Lung (tissue), 12 donors: ENCODE measurements around the gene MYRIP. TPM values are rescaled to one million over a fixed set of nuclear protein-coding genes. Genes with fewer than 3 reads are reported as not detected.
A peak's percentile ranks its signal among the peaks of the same experiment; 100 is the strongest.
"Not testable (repeated sequence)": the region's sequence is repeated elsewhere in the genome, so short reads cannot be mapped to it uniquely, and the experiment has no call there.

Experiments used
- ATAC-seq: fragments of 200-7000 bp; cut with Tn5 transposase; one replicate; pipeline ENCODE4 v1.9.1; 2020; ENCODE audit warnings: moderate number of reproducible peaks; ENCODE audit not compliant: insufficient read depth, low FRiP score
- DNase-seq, 3 donors: peaks; one replicate each; pipeline ENCODE4 v3.0.0-alpha.2; 2013 to 2017
- H3K27ac ChIP-seq, 2 donors: one replicate each; pipeline ENCODE4 v1.5.1; 2013; ENCODE audit warnings: mild to moderate bottlenecking in 2 of 2, moderate library complexity in 2 of 2, control low read depth in 1 of 2, inconsistent platforms in 1 of 2, low read depth in 1 of 2, low read length in 1 of 2
- H3K27me3 ChIP-seq, 3 donors: one replicate each; pipeline ENCODE4 v1.5.1; 2013; ENCODE audit warnings: low read length in 2 of 3; ENCODE audit not compliant: control insufficient read depth in 3 of 3, insufficient read depth in 3 of 3
- H3K36me3 ChIP-seq, 4 donors: one replicate each; pipeline ENCODE4 v1.5.1; 2013; ENCODE audit warnings: low read length in 4 of 4, mild to moderate bottlenecking in 1 of 4, moderate library complexity in 1 of 4; ENCODE audit not compliant: control insufficient read depth in 4 of 4, insufficient read depth in 4 of 4
- H3K4me1 ChIP-seq, 5 donors: one replicate each; pipeline ENCODE4 v1.5.1; 2013; ENCODE audit warnings: low read length in 5 of 5, mild to moderate bottlenecking in 2 of 5, moderate library complexity in 1 of 5; ENCODE audit not compliant: control insufficient read depth in 5 of 5, insufficient read depth in 5 of 5
- H3K4me3 ChIP-seq: one replicate; pipeline ENCODE4 v1.5.1; 2013; ENCODE audit warnings: mild to moderate bottlenecking, control low read depth, moderate library complexity
- H3K9ac ChIP-seq, 2 donors: one replicate each; pipeline ENCODE4 v1.5.1; 2013; ENCODE audit warnings: low read length in 2 of 2, control low read depth in 1 of 2; ENCODE audit not compliant: insufficient read depth in 1 of 2
- H3K9me3 ChIP-seq, 4 donors: one replicate each; pipeline ENCODE4 v1.5.1; 2013; ENCODE audit warnings: low read length in 3 of 4, mild to moderate bottlenecking in 1 of 4, moderate library complexity in 1 of 4; ENCODE audit not compliant: control insufficient read depth in 4 of 4, insufficient read depth in 3 of 4
- CTCF ChIP-seq: IDR thresholded peaks from 2 replicates; pipeline ENCODE4 v1.5.1; 2012; ENCODE audit warnings: mild to moderate bottlenecking; ENCODE audit errors: control extremely low read depth, extremely low read depth
- WGBS, 2 donors: extraction: QIAGEN DNeasy Blood & Tissue Kit; methylation state at CpG; one replicate each; pipeline ENCODE4 v1.1.7; 2013; 5-methylcytosine and 5-hydroxymethylcytosine counted together
- polyA plus RNA-seq, 2 donors: library from polyadenylated mRNA; stranded (reverse); fragments of 200-250 nt; gene quantifications; one replicate each; pipeline ENCODE4 v1.2.1, GENCODE V29; 2013
- total RNA-seq, 2 donors: library from RNA; depleted of rRNA in 1 of 2; stranded (reverse); fragments of >200 nt in 1 of 2; gene quantifications; one replicate each; pipeline ENCODE4 v1.2.1, GENCODE V29; 2014 to 2021
- donor health status: control.
- donor health status: control.
- donor health status: Bipolar disorder and iron deficiency.
- donor health status: healthy.
- donor health status: DM: yes; HTN: yes; CAD: no.

MYRIP gene
- total and polyA plus RNA-seq, 4 donors: 0.30 to 2.5 (median 0.77) TPM

GRCh38 chr3:40079203-40079846 is 269.9 kb downstream of the MYRIP start:
- 78 to 87% methylated on average over 4 of the region's 4 CpGs for whole genome bisulfite sequencing, 2 donors
- Histone ChIP-seq H3K27me3 (no peaks in the 10 kb centered on the region), H3K36me3 (no peaks in the 10 kb centered on the region), H3K4me3 (no peak overlapping the region), H3K27ac (no peak overlapping the region), H3K9me3 (no peaks in the 10 kb centered on the region), H3K9ac (no peak overlapping the region), H3K4me1 (no peaks in the 10 kb centered on the region)
- no peak for ATAC-seq
- DNase-seq: peak in 1 of 3 donors; percentile 4
- no peak for TF ChIP-seq CTCF

GRCh38 chr3:40079847-40080240 is 270.4 kb downstream of the MYRIP start:
- Histone ChIP-seq H3K4me1 (no peaks in the 10 kb centered on the region), H3K9ac (no peak overlapping the region), H3K4me3 (no peak overlapping the region), H3K9me3 (no peaks in the 10 kb centered on the region), H3K27ac (no peak overlapping the region), H3K27me3 (no peaks in the 10 kb centered on the region), H3K36me3 (no peaks in the 10 kb centered on the region)
- TF ChIP-seq CTCF: no peak
- no peak for ATAC-seq
- no peak for DNase-seq

DNA sequence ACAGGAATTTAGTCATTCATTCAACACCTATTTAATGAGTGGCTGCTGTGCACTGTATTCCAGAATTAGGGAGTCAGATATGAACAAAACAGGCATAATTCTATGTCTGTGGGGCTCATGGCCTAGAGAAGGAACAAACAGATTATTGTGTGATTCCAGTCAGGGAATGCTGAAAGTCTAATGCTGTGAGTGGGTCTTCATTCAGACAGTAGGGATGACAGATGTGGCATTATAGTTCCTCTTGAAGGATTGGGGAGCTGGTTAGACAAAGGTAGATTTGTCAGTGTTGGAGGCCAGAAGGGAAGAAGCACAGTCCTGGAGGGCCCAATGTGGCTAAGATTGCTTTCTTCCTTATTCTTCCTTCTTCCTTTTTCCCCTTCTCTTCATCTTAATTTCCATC is 273.7 kb downstream of the MYRIP start:
- ATAC-seq: no peak

DNA sequence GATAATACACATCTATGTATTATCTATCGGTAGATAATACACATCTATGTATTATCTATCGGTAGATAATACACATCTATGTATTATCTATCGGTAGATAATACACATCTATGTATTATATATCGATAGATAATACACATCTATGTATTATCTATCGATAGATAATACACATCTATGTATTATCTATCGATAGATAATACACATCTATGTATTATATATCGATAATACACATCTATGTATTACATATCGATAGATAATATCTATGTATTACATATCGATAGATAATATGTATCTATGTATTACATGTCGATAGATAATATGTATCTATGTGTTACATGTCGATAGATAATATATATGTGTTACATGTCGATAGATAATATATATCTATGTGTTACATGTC is 275.0 kb downstream of the MYRIP start:
- not testable (repeated sequence) for ATAC-seq, H3K9me3 ChIP-seq, H3K27ac ChIP-seq, DNase-seq, H3K27me3 ChIP-seq, H3K4me1 ChIP-seq, H3K9ac ChIP-seq, H3K4me3 ChIP-seq, H3K36me3 ChIP-seq
- WGBS, 2 donors: 96 to 99% methylated on average over 6 to 12 of the region's 12 CpGs

More for the DNA sequence above, 273.7 kb downstream of the MYRIP start:
- Histone ChIP-seq H3K9me3 (no peaks in the 10 kb centered on the region), H3K27ac (no peak overlapping the region), H3K4me1 (peaks cover 0 to 5% (median 0%) of the 10 kb centered on the region in 5 donors), H3K36me3 (no peaks in the 10 kb centered on the region), H3K9ac (no peak overlapping the region), H3K4me3 (no peak overlapping the region), H3K27me3 (no peaks in the 10 kb centered on the region)
- no peak for DNase-seq
- TF ChIP-seq CTCF: no peak
